GM19023 (cell line): ENCODE measurements around the gene LSM7.
"Not testable (repeated sequence)": the region's sequence is repeated elsewhere in the genome, so short reads cannot be mapped to it uniquely, and the experiment has no call there.

ENCODE experiments used
- ATAC-seq: cut with Tn5 transposase; IDR thresholded peaks from one replicate; pipeline ENCODE4 v1.9.1; 2021; ENCODE audit warnings: mild to moderate bottlenecking, moderate library complexity; ENCODE audit not compliant: unreplicated experiment

LSM7 gene

GRCh38 chr19:2282062-2282861 lies 46.1 kb downstream of the LSM7 start, which contains the start of gene PEAK3:
PEAK3 (minus strand) TSS chr19:2282175; CDS start chr19:2280931, 1,244 bp downstream.
- no peak for ATAC-seq

DNA sequence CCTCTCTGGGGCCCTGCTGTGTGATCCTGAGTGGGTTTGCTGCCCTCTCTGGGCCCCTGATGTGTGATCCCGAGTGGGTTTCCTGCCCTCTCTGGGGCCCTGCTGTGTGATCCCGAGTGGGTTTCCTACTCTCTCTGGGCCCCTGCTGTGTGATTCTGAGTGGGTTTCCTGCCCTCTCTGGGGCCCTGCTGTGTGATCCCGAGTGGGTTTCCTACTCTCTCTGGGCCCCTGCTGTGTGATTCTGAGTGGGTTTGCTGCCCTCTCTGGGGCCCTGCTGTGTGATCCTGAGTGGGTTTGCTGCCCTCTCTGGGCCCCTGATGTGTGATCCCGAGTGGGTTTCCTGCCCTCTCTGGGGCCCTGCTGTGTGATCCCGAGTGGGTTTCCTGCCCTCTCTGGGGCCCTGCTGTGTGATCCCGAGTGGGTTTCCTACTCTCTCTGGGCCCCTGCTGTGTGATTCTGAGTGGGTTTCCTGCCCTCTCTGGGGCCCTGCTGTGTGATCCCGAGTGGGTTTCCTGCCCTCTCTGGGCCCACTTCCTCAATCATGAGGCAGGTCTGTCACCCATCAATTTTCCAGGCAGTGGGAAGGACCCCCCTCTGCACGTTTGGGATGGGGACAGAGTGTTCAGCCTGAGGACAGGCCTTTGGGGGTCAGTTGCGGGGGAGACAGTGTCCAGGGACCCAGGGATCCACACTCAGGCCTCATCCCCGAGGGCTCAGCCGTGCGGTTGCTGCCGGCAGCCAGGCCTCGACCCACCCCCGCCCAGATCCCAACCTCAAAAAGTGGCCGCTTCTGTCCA lies 46.9 kb downstream of the LSM7 start:
- not testable (repeated sequence) for ATAC-seq

- ATAC-seq, result no peak
Observed at GRCh38 chr19:2280633-2281264, 47.6 kb downstream of the LSM7 start.

DNA sequence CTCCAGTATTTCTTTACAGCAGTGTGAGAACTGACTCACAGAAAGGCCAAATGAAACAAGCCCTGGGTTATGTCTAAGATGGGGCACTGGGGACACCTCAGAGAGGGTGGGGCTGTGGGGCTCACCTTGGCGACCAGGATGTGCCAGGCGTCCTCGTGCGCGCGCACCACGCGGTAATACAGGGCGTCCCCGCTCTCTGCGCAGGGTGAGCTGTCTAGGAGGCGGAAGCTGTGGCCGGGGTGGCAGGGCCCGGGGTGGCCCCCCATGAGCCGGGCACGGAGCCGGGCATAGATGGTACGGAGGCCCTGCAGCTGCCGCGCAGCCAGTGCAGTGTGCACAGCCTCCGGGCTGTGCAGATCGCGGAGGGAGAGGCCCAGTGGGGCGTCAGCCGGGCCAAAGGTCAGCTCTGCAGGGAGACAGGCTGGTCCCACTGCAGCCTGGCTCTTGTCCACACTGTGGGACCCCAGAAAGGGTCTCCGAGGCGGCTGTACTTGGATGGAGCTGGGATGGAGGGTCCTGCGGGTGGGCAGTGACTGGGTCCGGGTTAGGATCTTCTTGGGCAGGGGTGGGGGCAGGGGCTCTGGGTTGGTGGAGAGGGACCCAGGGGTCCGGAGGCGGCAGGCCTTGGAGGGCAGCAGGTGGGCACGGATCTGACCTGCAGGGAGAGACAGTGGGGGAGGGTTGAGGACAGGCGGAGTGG lies 49.8 kb downstream of the LSM7 start:
- no peak for ATAC-seq

DNA sequence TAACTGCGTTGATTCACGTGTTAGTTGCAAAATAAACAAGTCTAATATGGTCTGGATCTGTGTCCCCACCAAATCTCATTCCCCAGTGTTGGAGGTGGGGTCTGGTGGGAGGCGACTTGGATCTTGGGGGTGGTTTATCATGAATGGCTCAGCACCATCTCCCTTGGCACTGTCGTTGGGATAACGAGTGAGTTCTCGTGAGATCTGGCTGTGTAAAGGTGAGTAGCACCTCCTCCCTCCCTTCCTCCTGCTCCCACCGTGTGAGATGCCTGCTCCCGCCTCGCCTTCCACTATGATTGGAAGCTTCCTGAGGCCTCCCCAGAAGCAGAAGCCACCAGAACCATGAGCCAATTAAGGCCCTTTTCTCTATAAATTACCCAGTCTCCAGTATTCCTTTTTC lies 51.2 kb downstream of the LSM7 start:
- ATAC-seq, result no peak

DNA sequence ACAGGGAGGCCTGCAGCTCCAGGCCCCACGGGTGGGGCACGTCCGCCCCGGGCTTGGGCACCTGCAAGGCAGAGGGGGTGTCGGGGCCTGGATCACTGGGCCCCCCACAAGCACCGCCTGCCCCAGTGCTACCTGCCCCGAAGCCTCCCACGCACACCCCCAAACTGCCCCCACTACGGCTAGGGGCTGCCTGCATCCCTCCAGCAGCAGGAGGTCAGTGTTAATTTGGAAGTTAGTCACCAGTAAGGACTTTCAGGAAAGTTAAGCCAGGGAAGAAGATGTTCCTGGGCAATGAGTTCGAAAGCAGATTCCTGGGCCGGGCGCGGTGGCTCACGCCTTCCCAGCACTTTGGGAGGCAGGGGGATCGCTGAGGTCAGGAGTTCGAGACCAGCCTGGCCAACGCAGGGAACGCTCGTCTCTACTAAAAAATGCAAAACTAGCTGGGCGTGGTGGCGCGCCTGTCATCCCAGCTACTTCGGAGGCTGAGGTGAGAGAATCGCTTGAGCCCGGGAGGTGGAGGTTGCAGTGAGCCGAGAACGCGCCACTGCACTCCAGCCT lies 51.9 kb downstream of the LSM7 start:
- ATAC-seq, result no peak

- ATAC-seq, result no peak
Observed at GRCh38 chr19:2275588-2276428, 52.6 kb downstream of the LSM7 start.

GRCh38 chr19:2274931-2275535 lies 53.4 kb downstream of the LSM7 start:
- ATAC-seq, result no peak

DNA sequence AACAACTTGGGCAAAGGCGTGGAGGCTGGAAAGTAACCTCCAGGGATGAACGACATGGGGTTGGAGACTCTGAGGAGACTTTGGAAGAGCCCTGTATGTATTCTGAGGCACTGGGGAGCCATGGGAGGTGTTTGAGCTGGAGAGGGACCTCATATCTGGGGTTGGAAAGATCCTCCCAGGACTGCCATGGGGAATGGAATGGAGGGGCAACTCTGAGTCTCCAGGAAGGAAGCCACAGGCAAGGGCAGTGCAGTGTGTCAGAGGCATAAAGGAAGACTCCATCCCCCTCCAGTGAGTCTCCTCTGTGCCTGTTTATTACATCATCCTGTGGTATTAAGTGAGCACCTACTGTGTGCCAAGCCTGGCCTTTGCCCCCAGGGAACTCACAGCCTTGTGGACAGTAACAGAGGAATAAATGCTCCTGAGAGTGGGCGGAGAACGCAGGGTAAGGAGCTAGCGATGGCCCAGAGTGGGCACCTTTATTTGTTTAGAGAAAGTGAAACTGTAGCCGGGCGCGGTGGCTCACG lies 54.1 kb downstream of the LSM7 start:
- no peak for ATAC-seq

- ATAC-seq, result no peak
Observed at GRCh38 chr19:2273356-2274184, 54.8 kb downstream of the LSM7 start.
